Thymus (tissue), 11 donors: ENCODE measurements around the gene PMFBP1. TPM values are rescaled to one million over a fixed set of nuclear protein-coding genes. Genes with fewer than 3 reads are reported as not detected.
"Not testable (repeated sequence)": the region's sequence is repeated elsewhere in the genome, so short reads cannot be mapped to it uniquely, and the experiment has no call there.

ENCODE experiments used
- DNase-seq, 9 donors: peaks; one replicate each; pipeline ENCODE4 v3.0.0-alpha.2; 2013; ENCODE audit warnings: low spot score in 9 of 9, low read depth in 6 of 9, missing footprints in 1 of 9
- H3K27ac ChIP-seq, 2 donors: one replicate each; pipeline ENCODE4 v1.5.1; 2013; ENCODE audit warnings: control low read depth in 1 of 2, low read depth in 1 of 2, low read length in 1 of 2, mild to moderate bottlenecking in 1 of 2, moderate library complexity in 1 of 2
- H3K27me3 ChIP-seq, 2 donors: one replicate each; pipeline ENCODE4 v1.5.1; 2013; ENCODE audit warnings: low read length in 1 of 2; ENCODE audit not compliant: control insufficient read depth in 2 of 2, insufficient read depth in 1 of 2
- H3K36me3 ChIP-seq, 2 donors: one replicate each; pipeline ENCODE4 v1.5.1; 2013; ENCODE audit warnings: low read length in 1 of 2, mild to moderate bottlenecking in 1 of 2, moderate library complexity in 1 of 2; ENCODE audit not compliant: control insufficient read depth in 2 of 2, insufficient read depth in 2 of 2
- H3K4me1 ChIP-seq, 2 donors: one replicate each; pipeline ENCODE4 v1.5.1; 2013; ENCODE audit warnings: low read length in 2 of 2; ENCODE audit not compliant: control insufficient read depth in 2 of 2, insufficient read depth in 2 of 2
- H3K4me3 ChIP-seq, 2 donors: one replicate each; pipeline ENCODE4 v1.5.1; 2013; ENCODE audit warnings: low read length in 2 of 2, control low read depth in 1 of 2, mild to moderate bottlenecking in 1 of 2
- H3K9me3 ChIP-seq, 2 donors: one replicate each; pipeline ENCODE4 v1.5.1; 2013; ENCODE audit warnings: low read length in 1 of 2, mild to moderate bottlenecking in 1 of 2; ENCODE audit not compliant: control insufficient read depth in 2 of 2, insufficient read depth in 1 of 2
- WGBS: extraction: QIAGEN DNeasy Blood & Tissue Kit; methylation state at CpG from one replicate; pipeline ENCODE4 v1.1.7; 2013; 5-methylcytosine and 5-hydroxymethylcytosine counted together
- polyA plus RNA-seq: library from polyadenylated mRNA; stranded (reverse); fragments of 200-250 nt; gene quantifications from one replicate; pipeline ENCODE4 v1.2.3, GENCODE V29; 2013
- total RNA-seq: library from RNA; stranded (reverse); fragments of 120-200 nt; gene quantifications from one replicate; pipeline ENCODE4 v1.2.4, GENCODE V29; 2013
- donor health status: healthy.

The PMFBP1 gene
- total and polyA plus RNA-seq, 2 donors: 1.8 to 2.1 TPM

- peaks cover 25 to 33% of the 10 kb centered on the region in 2 donors for H3K36me3 ChIP-seq
These were observed 80.7 kb downstream of the PMFBP1 start for GRCh38 chr16:72091217-72091616.

GRCh38 chr16:72085002-72085401 lies 87.0 kb downstream of the PMFBP1 start:
- Histone ChIP-seq H3K4me3 (no peak overlapping the region), H3K27ac (no peak overlapping the region), H3K36me3 (peaks cover 40% of the 10 kb centered on the region in 2 donors), H3K27me3 (no peaks in the 10 kb centered on the region), H3K9me3 (peaks cover 1 to 10% of the 10 kb centered on the region in 2 donors), H3K4me1 (no peaks in the 10 kb centered on the region)
- 99% methylated on average over 2 of the region's 2 CpGs for WGBS
- no peak for DNase-seq

More at GRCh38 chr16:72091217-72091616, 80.7 kb downstream of the PMFBP1 start:
- Histone ChIP-seq H3K4me1 (peaks cover 14 to 17% of the 10 kb centered on the region in 2 donors), H3K27ac (no peak overlapping the region), H3K4me3 (no peak overlapping the region), H3K27me3 (no peaks in the 10 kb centered on the region), H3K9me3 (no peaks in the 10 kb centered on the region)
- 100% methylated on average over 3 of the region's 3 CpGs for WGBS
- no peak for DNase-seq

- Histone ChIP-seq H3K4me3 (no peak overlapping the region), H3K27ac (no peak overlapping the region), H3K27me3 (no peaks in the 10 kb centered on the region), H3K9me3 (peaks cover 1 to 10% of the 10 kb centered on the region in 2 donors), H3K4me1 (no peaks in the 10 kb centered on the region), H3K36me3 (peaks cover 35 to 36% of the 10 kb centered on the region in 2 donors)
- no peak for DNase-seq
- WGBS: 98% methylated on average over 10 of the region's 10 CpGs
These were observed 87.5 kb downstream of the PMFBP1 start for GRCh38 chr16:72084445-72084844.

- DNase-seq: no peak
- Histone ChIP-seq H3K4me3 (no peak overlapping the region), H3K36me3 (peaks cover 30 to 32% of the 10 kb centered on the region in 2 donors), H3K27me3 (no peaks in the 10 kb centered on the region), H3K9me3 (peaks cover 1 to 10% of the 10 kb centered on the region in 2 donors), H3K27ac (no peak overlapping the region), H3K4me1 (no peaks in the 10 kb centered on the region)
- WGBS: 65% methylated on average over 3 of the region's 3 CpGs
These were observed 88.1 kb downstream of the PMFBP1 start for GRCh38 chr16:72083778-72084404.

- DNase-seq, H3K4me1 ChIP-seq, H3K4me3 ChIP-seq, H3K27me3 ChIP-seq, H3K27ac ChIP-seq, H3K9me3 ChIP-seq, H3K36me3 ChIP-seq: not testable (repeated sequence)
- 98% methylated on average over 2 of the region's 5 CpGs for WGBS
These were observed 94.8 kb downstream of the PMFBP1 start for GRCh38 chr16:72076991-72077706.

GRCh38 chr16:72075067-72075466 lies 96.9 kb downstream of the PMFBP1 start:
- not testable (repeated sequence) for H3K27ac ChIP-seq, H3K9me3 ChIP-seq, DNase-seq, H3K4me3 ChIP-seq, H3K27me3 ChIP-seq, H3K4me1 ChIP-seq, H3K36me3 ChIP-seq
- over 99% methylated on average over 2 of the region's 6 CpGs for WGBS

GRCh38 chr16:72073560-72074230 lies 98.3 kb downstream of the PMFBP1 start:
- Histone ChIP-seq H3K36me3 (peaks cover 0 to 4% of the 10 kb centered on the region in 2 donors), H3K9me3 (no peaks in the 10 kb centered on the region), H3K27me3 (no peaks in the 10 kb centered on the region), H3K27ac (no peak overlapping the region), H3K4me1 (no peaks in the 10 kb centered on the region), H3K4me3 (no peak overlapping the region)
- DNase-seq: no peak
- 94% methylated on average over 8 of the region's 8 CpGs for WGBS

GRCh38 chr16:72072514-72073342 lies 99.2 kb downstream of the PMFBP1 start:
- Histone ChIP-seq H3K36me3 (peaks cover 0 to 2% of the 10 kb centered on the region in 2 donors), H3K9me3 (no peaks in the 10 kb centered on the region), H3K27me3 (no peaks in the 10 kb centered on the region), H3K27ac (no peak overlapping the region), H3K4me3 (no peak overlapping the region), H3K4me1 (no peaks in the 10 kb centered on the region)
- no peak for DNase-seq
- WGBS: 93% methylated on average over 12 of the region's 12 CpGs
